A549 (cell line): ENCODE results near the gene SRD5A2.

Experiments
- CBX2 ChIP-seq: fragments of 200-600 bp; sonication (generic); IDR thresholded peaks from 2 replicates; pipeline ENCODE4 v1.6.1; 2016; ENCODE audit warnings: low read depth, mild to moderate bottlenecking, borderline replicate concordance
- CTCF ChIP-seq: fragments of >200 bp; sonication (Bioruptor Twin); formaldehyde crosslinking; IDR thresholded peaks from 3 replicates; pipeline ENCODE4 v1.5.1; 2016
- RCOR1 ChIP-seq: fragments of 150-350 bp; IDR thresholded peaks from 2 replicates; pipeline ENCODE4 v1.6.1; 2014; ENCODE audit warnings: antibody characterized with exemption, low read length, low read depth
- RFX5 ChIP-seq: fragments of 450-650 bp; IDR thresholded peaks from 2 replicates; pipeline ENCODE4 v1.7.1; 2014; ENCODE audit warnings: antibody characterized with exemption, mild to moderate bottlenecking, moderate library complexity

GRCh38 chr2:31526946-31527732 lies 53.6 kb downstream of the SRD5A2 start:
- TF ChIP-seq RFX5: no peak
- TF ChIP-seq RCOR1: no peak
- TF ChIP-seq CBX2: no peak
- no peak for TF ChIP-seq CTCF
